GM10248 (cell line): ENCODE data around the gene PCLO.

Source experiments
- CTCF ChIA-PET: fragments of 300-600 bp; sonication (Branson Sonifier 250); formaldehyde crosslinking; extraction: SDS; loops from one replicate; lab custom pipeline; 2021; ENCODE audit warnings: antibody characterized with exemption; lab: Yijun Ruan, JAX
- POLR2A ChIA-PET: fragments of 350-650 bp; sonication (Branson Sonifier 250); formaldehyde crosslinking; extraction: SDS; loops from one replicate; lab custom pipeline; 2020; ENCODE audit warnings: antibody characterized with exemption; lab: Yijun Ruan, JAX
- DNase-seq: peaks from one replicate; pipeline ENCODE4 v3.0.0; 2012; ENCODE audit errors: extremely low spot score
- TF ChIP-seq, protein P1 (sequence below): IDR thresholded peaks from 2 replicates; pipeline ENCODE4 v1.5.1; 2012; ENCODE audit warnings: mild to moderate bottlenecking, low read depth; ENCODE audit errors: extremely low read depth, missing control alignments, control extremely low read depth

Gene PCLO

DNA sequence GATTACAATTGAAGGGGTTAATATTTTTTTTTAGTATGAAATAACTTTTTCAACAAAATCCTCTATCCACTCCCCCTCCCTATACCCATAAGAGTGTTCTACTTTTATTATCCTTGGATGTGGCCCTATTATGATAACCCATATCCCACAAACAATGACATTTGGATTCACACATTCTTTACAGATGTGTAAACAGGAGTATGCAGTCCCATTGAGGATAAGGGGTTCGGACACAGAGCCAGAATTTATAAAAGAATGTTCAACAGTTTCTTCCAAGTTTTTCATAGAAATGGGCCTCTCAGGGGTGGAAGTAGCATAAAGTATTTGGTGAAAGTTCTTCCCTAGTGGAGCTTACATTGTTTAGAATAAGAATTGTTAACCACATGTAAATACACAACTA lies 16.1 kb upstream of the PCLO start:
- no peak for DNase-seq
- TF ChIP-seq, protein P1, sequence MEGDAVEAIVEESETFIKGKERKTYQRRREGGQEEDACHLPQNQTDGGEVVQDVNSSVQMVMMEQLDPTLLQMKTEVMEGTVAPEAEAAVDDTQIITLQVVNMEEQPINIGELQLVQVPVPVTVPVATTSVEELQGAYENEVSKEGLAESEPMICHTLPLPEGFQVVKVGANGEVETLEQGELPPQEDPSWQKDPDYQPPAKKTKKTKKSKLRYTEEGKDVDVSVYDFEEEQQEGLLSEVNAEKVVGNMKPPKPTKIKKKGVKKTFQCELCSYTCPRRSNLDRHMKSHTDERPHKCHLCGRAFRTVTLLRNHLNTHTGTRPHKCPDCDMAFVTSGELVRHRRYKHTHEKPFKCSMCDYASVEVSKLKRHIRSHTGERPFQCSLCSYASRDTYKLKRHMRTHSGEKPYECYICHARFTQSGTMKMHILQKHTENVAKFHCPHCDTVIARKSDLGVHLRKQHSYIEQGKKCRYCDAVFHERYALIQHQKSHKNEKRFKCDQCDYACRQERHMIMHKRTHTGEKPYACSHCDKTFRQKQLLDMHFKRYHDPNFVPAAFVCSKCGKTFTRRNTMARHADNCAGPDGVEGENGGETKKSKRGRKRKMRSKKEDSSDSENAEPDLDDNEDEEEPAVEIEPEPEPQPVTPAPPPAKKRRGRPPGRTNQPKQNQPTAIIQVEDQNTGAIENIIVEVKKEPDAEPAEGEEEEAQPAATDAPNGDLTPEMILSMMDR: no peak
- POLR2A ChIA-PET: no interaction called here
- CTCF ChIA-PET: no interaction called here

DNA sequence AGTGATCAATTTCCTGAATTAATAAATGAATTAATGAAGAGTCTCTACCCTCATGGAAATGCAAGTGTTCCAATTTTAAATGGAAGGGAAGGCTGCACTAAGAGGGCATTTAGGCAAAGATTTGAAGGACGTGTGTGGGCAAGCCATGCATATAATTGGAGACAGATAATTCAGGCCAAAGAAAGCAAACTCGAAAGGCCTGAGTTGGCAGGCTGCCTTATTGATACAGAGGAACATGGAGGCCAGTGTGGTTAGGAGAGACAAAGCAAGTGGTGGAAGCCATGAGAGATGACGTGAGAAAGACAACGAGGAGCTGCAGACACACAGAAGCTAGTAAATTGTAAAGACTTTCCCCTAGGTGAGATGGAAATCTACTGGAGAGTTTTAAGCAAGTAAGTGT lies 15.4 kb upstream of the PCLO start:
- DNase-seq: no peak
- ChIA-PET CTCF (no interaction called here), POLR2A (no interaction called here)
- TF ChIP-seq, protein P1: no peak

DNA sequence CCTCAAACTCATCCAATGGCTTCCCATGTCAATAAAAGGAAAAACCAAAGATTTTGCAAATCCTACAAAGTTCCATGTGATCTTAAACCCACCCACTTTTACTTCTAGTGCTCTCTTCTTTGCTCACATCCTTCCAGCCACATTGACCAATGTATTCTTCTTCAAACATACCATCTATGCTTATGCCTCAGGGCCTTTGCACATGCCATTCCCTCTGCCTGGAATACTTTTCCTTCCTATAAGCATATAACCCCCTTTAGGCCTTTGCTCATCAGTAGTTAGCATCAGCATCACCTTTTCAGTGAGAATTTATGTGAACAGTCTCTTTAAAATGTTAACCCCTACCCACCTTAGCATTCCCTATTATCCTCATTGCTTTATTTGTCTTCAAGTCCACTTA lies 11.0 kb upstream of the PCLO start:
- no peak for DNase-seq
- ChIA-PET POLR2A (no interaction called here), CTCF (interaction anchor here (0.9 kb wide), 1 partner anchor 10 kb away, joined by 3 read pairs; no protein-coding TSS in a partner anchor)
- TF ChIP-seq, protein P1: no peak

DNA sequence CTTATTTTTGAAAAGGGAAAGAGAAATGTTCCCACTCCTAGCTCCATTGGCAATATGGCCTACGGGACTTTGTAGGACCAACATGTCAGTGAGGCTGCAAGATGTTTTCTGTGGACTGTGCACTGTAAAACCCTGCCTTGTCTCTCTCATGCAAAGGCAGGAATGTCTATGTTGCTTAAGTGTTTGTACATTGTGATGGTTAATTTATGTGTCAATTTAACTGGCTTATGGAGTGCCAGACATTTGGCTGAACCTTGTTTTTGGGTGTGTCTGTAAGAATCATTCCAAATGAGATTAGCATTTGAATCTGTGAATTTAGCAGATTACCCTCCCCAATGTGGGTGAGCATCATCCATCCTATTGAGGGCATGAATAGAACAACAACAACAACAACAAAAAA lies 4.1 kb upstream of the PCLO start:
- TF ChIP-seq, protein P1: no peak
- POLR2A ChIA-PET: no interaction called here
- no peak for DNase-seq
- CTCF ChIA-PET: no interaction called here

DNA sequence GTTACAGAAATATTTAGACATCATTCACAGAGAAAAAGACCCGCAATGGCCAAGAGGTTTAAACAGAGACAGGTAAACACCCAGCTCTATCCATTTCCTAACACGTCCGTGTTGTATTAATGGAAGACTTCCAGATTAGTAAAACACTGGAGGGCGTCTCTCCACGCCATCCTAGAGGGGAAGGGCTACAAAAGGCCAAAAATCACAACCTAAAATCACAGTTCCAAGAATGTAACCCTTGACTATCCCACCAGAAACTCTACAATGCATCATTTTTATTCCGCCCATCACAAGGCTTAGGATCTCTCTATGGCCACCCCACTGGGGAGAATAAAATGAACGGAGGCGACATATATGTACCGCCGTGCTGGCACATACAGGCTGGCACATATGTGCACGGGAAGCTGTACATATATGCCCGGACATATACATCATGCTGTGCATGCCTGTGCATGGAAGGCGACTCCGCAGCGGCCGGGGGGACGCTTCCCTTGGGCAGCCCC lies 734 bp downstream of the PCLO start:
- POLR2A ChIA-PET: no interaction called here
- DNase-seq: no peak

DNA sequence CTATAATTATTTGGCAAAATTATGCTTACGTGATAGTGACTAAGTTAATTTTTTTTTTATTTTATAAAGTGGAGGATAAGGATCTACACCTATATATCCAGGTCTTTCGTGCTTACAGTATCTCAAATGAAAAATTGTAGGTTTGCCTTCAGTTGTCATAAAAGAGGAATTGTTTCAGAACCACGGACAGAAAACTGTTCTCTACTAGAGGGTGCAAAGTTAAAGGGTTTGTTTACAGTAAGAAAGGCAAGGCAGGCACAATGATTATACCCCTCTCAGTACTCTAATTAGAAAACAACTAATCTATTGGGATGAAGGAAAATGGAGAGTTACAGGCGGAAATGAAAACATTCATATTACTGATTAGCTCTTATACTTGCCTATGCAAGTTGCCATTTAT lies 1.5 kb downstream of the PCLO start:
- ChIA-PET POLR2A (no interaction called here), CTCF (no interaction called here)
- TF ChIP-seq, protein P1: no peak
- no peak for DNase-seq

More for the DNA sequence above, 734 bp downstream of the PCLO start:
- CTCF ChIA-PET: no interaction called here
- TF ChIP-seq, protein P1: no peak
